Endometrium (tissue), 2 donors: ENCODE measurements around the gene RGMB.

ENCODE experiments used
- FAIRE-seq: peaks from 2 replicates; lab custom pipeline; 2012; peaks lifted over from hg19 to GRCh38; lab: Jason Lieb, UNC
- donor health status: control.
- donor health status: control.

RGMB gene

GRCh38 chr5:98827588-98828284 is 54.3 kb downstream of the RGMB start:
- FAIRE-seq, result no peak

- no peak for FAIRE-seq
These were observed 62.7 kb downstream of the RGMB start for GRCh38 chr5:98836175-98836574.

- FAIRE-seq, result no peak
These were observed 66.3 kb downstream of the RGMB start for GRCh38 chr5:98839469-98840383.

GRCh38 chr5:98840946-98841345 is 67.5 kb downstream of the RGMB start:
- FAIRE-seq, result no peak

- FAIRE-seq, result no peak
These were observed 70.0 kb downstream of the RGMB start for GRCh38 chr5:98843481-98843880.

- FAIRE-seq, result no peak
These were observed 71.4 kb downstream of the RGMB start for GRCh38 chr5:98844865-98845264.

GRCh38 chr5:98845878-98846277 is 72.4 kb downstream of the RGMB start:
- no peak for FAIRE-seq
